H4 (cell line): Measurements from ENCODE around the gene CYBC1. TPM values are rescaled to one million over a fixed set of nuclear protein-coding genes. Genes with fewer than 3 reads are reported as not detected.

Source experiments
- DNase-seq: peaks from one replicate; pipeline ENCODE4 v3.0.0-alpha.2; 2015; ENCODE audit warnings: low spot score
- total RNA-seq: library from RNA; depleted of rRNA; stranded (reverse); fragments of >200 nt; shearing (Covaris generic); gene quantifications from 2 replicates; pipeline ENCODE4 v1.2.3, GENCODE V29; 2014

Gene CYBC1
- total RNA-seq, 1 experiment from 2014 or later: 78.9 TPM

DNA sequence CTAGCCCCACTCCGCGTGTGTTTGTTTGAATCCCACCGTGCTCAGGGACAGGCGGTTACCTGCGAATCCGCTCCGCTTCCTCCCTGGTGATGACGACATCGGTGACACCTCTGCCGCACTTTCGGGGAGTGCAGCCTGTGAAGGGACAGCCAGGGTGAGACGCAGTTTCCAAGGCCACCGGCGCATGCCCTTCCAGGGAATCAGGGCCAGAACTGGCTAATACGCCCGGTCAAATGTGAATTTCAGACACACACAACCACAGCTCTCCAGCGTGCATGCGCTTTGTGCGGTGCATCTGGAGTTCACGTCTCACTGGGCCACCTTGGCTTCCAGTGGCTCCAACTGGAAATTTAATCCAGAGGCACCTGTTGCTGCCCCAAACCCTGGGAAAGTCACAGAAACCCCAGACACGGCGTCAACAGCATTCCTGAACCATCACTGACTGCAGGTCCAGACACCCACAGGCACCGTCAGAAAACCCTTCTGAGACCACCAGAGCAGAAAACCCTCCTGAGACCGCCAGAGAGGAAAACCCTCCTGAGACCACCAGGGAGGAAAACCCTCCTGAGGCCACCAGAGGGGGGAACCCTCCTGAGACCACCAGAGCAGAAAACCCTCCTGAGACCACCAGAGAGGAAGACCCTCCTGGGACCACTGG, 39.0 kb downstream of the CYBC1 start:
- no peak for DNase-seq

DNA sequence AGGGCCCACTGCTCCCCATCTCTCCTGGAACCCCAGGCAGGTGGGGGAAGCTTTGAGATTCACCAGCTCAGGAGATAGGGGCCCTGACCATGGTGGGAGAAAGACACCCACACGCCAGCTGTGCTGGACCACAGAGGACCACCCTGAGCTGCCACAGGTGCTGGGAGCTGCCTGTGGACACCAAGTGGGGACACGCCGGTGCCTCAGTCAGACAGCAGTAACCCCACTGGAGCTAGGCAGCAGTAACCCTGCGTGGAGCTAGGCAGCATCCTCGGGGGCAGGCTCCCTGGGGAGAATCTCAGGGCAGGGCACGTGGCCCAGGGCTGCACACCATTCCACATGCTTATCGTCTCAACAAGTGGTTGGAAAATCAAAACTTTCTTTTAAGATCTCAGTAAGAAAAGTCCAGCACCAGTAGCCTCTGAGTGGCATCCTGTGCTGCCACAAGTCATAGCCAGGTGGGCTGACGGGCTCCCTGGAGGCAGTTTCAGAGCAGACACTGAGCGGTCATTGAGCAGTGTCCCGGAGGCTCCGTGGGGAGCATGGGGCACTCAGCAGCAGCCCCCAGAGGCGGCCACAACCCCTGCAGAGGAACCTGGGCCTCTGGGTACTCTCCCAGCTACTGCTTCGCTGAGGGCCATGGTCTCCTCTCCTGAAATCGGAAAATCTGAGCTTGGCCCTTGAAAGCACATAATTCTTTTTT, 40.4 kb downstream of the CYBC1 start:
- no peak for DNase-seq

DNA sequence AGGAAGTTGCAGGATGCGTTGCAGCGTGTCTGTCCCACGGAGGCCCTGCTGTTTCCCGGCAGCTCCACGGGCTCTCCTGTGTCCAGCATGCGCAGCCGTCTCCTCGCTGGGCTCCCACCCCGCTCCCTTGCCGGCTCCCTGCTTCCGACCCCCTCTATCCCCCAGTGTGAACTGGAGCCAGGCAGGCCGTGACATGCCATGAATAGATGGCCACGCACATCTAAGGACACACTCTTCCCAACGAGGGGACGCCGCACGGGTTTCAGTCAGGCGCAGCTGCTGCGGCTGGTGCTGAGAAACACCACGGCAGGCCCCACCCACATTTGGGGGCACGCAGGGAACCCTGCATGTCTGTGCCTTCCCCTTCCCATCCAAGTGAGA, 41.6 kb downstream of the CYBC1 start:
- DNase-seq: no peak

DNA sequence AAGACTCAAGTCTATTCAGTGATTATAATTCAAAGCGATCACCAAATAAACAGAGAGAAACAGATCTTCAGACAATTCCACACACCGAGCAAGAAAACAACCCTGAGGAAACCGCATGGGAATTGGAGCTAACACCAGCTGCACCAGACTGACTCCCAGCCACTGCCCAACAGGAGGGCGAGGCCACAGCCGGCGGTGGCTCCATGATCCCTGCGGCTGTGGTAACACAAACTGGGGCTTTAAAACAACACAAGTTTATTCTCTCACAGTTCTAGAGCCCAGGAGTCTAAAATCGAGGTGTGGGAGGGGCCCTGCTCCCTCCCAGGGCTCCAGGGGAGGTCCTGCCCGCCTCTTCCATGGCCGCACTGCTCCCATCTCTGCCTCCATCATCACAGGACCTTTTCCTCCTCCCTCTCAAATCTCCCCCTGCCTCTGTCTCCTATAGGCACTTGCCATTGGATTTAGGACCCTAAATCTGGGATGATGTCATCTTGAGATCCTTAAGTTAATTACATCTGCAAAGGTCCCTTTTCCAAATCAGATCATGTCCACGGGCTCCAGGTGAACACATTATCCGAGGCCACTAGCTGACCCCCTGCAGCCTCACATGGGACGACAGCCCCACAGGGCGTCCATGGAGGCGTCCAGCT, 42.1 kb downstream of the CYBC1 start:
- peak; percentile 71 for DNase-seq

DNA sequence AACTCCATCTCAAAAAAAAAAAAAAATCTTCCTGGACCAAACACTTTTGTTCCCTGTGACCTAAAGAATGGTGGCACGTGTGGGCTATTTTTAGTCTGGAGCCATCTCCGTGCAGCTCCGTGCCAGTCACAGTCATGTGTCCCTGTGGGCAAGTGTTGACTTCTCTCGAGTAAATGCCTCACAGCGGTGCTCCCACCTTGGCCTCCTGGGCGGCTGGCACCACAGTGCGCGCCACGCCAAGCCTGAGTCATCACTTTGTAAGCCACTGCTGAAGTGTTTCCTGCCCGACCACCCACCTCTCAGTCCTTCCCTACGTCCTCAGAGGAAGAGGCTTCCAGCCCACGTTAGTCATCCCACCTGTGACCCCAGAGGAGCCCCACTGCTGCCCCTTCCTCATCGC, 43.3 kb downstream of the CYBC1 start:
- peak; percentile 96 for DNase-seq

DNA sequence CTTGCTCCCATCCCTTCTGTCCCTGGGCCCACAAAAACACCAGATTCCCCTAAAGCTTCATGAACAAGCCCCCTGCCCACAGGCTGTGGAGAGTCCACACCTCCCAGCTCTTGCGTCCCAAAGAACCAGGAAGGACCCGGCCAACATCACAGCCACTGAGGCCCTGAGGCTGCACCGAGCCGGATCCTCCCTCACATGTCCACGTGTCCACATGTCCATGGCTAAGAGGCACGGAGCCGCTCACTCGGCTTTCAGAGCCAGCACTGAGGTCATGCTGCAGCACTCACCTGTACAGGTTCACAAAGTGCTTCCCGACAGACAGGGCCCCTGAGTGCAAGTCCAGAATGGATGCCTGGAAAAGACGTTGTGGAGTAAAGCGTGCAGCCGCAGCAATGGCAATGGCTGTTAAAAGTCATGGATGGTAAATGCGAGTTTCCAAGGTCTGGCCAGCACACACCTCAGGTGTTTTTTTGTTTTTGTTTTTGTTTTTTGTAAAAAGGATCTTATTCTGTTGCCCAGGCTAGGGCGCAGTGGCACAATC, 44.4 kb downstream of the CYBC1 start:
- no peak for DNase-seq

DNA sequence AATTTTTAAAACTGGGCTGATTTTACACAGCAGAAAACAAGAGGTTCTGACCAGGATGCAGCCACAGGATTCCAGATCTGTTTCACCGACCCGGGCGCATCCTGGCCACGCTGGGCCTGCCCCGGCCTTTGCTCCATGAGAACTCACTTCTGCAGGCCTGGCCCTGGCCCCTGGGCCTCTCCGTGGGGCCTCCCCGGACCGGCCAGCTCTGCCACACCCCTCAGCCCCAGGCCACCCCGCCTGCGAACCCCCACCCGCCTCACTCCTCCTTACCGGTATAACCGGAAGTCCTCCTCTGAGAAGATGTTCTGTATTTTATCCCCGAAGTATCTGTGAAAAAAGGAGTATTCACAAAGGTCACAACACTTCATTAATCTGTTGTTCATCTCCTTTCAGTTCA, 45.5 kb downstream of the CYBC1 start:
- DNase-seq: no peak

DNA sequence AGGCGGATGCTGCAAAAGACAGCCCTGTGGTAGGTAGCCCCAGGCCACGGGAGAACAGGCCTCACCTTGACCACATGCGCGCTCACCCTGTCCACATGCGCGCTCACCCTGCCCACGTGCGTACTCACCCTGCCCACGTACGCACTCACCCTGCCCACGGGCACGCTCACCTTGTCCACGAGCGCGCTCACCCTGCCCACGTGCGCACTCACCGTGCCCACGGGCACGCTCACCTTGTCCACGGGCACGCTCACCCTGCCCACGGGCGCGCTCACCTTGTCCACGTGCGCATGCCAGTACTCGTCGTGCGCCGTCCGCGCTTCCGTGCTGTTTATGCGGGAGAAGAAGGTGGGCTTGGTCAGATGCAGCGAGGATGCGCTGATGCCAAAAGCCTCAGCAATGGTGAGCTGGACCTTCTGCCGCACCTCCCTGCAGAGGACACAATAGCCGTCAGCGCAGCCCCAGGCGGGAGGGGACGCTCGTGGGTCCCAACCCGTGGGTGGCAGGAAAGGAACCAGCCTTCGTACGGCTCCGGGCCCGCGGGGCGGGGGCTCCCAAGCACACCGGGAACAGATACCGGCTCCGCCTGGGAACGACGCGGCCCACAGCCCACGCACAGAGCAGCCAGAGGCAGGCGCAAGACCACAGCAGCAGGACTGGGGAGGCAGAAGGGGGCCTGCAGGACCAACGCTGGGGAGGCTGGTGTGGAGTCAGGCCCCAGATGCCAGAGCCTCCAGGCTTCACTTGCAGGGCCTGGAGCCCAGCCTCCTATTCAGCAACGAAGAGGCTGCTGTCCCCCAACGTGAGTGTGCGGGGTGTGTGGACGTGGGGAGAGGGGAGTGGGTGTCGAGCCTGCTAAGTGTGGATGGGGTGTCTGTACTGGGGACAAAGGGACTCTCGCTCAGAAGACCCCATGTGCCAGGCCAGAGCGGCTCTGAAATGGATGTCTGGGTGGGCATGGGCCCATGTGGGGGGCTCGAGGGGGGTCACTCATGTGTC, 46.6 kb downstream of the CYBC1 start:
- DNase-seq: no peak

DNA sequence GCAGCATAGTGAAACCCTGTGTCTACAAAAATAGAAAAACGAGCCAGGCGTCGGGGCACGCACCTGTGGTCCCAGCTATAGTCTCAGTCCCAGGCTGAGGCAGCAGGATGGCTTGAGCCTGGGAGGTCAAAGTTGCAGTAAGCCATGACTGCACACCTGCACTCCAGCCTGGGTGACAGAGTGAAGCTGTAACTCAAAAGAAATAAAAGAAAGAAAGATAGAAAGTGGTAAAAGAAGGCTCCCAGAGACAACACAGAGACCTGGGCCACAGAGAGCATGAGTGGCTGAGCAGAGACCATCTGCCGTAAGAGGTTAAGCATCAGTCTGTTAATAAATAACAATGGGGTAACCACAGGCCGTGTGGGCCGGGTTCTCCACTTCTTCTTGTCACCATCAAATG, 47.7 kb downstream of the CYBC1 start:
- DNase-seq: no peak

DNA sequence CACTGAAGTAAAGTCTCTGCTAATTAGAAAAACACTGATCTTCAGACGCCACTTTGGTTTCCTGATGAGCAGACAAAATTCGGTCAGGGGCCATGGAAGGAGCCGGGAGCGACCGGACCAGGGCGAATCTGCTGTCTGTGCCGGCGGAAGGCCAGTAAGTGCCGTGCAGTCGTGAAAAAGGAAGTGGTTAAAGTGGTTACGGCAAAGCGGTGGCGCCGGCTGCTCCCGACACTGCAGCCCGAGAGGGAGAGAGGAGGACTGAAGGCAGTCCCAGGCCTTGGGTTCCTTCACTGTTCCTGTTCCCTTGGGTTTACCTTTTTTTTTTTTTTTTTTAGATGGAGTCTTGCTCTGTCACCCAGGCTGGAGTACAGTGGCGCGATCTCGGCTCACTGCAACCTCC, 49.7 kb downstream of the CYBC1 start:
- DNase-seq: no peak

DNA sequence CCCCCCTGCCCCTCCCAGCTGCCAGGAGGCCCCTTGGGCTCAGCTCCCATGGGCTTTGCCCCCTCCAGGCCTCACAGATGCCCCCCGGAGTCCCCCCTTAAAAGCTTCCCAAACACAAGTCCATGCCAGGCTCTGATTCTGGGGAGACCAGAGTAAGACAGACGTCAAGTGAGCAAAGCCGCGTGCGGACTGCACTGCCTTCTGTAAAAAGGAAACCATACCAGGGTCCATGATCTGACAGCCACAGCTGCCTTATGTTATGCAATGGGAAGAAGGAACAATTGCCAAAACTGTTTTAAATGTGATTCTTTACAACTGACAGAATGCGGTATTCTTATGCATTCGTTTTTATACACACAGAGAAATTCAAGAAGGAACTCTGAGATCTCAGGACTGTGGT, 50.3 kb downstream of the CYBC1 start:
- DNase-seq: no peak

DNA sequence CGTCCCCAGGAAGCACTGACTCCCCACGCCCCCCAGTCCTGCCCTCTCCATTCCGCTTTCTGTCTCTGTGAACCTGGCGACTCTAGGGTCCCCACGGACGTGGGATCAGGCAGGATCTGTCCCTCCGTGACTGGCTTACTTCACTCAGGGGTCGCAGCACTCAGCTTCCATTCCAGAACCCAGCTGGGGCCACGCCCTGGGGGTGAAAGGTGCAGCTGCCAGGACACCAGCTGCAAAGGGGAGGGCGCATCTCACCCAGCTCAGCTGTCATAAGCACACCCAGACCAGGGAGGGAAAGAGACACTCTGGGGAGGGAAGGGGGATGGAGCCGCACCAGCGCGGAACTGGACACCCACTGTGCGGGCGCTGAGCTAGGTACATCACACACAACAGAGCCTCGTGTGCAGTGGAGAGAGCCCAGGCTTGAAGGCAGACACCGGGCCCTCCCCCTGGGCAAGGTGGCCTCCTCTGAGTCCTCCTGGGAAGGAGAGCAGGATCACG, 50.9 kb downstream of the CYBC1 start:
- no peak for DNase-seq

DNA sequence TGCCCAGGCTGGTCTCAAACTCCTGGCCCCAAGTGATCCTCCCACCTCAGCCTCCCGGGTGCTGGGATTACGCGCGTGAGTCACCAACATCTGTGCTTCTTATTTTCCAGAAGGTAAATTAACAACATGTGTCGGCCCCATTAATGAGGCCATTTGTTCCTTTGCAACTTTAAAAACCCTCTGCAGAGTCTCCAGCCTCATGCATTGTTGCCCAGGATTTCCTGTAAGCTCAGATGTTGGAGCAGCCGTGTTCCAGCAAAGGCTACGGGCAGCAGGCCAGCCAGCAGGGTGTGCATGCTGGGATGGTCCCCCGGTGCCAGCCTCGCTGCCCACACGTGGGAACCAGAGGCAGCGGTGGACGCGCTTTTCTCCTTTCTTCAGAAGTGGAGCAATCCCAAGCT, 51.5 kb downstream of the CYBC1 start:
- peak; percentile 42 for DNase-seq

DNA sequence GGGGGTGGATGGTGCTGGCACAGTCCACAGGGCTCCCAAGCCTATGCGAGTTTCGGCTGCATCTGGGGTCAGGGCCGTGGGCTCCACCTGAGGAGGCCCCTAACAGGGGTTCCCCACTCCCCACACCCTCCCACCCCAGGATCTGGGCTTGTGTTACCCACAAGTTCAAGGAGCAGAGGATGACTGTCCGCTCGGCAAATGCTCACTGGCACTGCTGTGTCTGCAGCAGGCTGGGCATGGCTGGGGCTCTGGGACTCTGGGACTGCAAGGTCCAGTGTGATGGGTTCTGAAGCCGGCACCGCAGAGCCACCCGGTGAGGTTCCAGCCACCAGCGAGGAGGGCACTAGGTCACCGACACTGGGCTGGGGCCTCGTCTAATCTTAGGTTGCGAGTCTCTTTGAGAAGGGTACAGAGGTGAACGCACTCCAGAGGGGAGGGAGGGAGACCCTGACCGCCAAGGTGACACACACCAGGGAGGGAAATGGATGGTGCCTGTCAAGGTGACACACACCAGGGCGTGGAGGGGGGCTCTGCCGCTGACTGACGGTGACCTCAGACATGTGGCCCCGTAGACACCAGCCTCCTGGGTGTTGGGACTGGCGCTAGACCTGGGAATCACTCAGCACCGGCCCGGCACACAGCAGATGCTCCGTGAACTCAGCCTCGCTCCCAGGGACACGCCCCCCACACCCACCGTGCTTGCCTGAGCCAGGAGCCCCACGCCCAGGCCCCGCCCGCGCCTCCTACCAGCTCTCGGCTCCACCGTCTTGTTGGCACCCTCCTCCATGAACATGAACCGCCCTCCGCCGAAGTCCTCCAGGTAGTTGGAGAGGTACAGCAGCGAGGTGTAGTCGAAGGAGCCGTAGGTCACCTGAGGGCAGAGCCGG, 52.9 kb downstream of the CYBC1 start:
- no peak for DNase-seq

DNA sequence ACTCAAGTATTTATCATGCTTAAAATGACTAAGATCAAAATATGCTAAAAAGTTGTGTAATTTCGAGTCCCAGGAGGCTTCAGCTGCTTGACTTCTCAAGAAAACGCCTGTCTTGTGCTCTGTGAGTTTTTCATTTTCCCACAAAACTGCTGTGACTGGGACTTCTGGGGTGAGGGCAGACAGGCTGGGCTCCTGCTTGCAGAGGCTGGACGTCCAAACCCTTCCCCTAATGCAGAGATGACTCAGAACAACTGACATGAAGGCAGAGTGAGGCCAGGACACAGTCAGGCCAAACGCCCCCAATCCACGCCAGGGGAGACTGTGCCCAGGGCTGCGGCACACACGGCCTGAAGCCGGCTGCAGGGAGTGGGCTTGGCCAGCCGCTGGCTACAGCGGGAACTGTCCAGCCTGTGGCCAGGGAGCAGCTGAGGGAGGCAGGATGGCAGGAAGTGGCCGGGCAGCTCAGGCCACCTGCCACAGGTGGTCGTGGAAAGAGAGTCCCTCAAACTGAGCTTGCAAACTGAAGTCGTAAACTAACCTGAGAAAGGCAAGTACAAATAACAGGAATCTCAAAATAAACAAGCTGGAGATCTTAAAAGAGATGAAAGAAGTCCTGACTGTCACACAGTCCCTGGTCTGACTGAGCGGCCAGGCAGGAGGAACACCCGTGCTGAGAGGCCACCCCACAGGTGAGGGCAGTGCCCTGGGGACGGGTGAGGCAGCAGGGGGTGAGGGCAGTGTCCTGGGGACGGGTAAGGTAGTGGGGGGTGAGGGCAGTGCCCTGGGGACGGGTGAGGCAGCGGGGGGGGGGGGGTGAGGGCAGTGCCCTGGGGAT, 53.7 kb downstream of the CYBC1 start:
- no peak for DNase-seq

DNA sequence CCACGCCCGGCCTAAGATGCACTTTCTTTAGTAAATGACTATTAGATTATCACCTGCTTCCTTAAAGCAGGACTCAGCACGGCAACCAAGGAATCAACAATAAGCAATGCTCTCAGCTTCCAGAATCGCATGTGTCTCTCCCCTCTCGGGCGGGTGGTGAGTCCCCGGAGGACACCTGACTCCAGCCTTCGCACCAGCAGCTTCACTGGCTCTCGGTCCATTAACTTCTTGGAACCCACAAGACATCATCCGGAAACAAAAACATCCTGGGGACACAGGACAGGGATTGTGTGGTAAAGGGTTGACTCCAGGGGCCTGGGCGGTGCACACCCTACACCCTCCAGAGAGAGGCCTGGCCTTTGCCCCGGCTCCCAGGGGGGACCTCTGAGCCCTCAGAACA, 56.3 kb downstream of the CYBC1 start:
- no peak for DNase-seq

DNA sequence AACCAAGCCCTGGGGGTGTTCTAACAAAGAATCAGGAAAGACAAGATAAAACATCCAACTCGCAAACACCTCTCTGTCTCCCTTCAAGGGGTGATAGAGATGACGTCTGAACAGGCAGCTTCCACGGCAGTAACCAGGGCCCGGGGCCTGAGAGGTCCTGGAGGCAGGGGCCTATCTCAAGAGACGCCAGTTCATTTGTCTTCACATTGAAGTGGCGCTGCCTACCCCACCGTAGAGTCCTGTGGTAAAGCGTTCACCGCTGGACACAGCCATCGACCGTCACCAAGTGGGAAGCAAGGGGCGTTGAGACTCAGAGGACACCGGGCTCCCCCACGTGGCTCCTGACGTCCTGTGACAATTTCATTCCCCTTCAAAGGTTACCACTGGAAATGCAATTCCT, 57.6 kb downstream of the CYBC1 start:
- DNase-seq: no peak
